Smooth muscle cell of bladder (primary cell): ENCODE measurements around the gene OVOL1. TPM values are rescaled to one million over a fixed set of nuclear protein-coding genes. Genes with fewer than 3 reads are reported as not detected.

Experiments
- total RNA-seq: library from RNA; depleted of rRNA; stranded (reverse); fragments of >200 nt; gene quantifications from 2 replicates; pipeline ENCODE4 v1.2.3, GENCODE V29; 2014

The OVOL1 gene
- not detected in 2 replicates for total RNA-seq

GRCh38 chr11:65786786-65787636 lies at the start of gene OVOL1:
TSS of gene OVOL1 (plus strand) at chr11:65787063. CDS start at chr11:65787374, 311 bp downstream.

GRCh38 chr11:65780770-65781151 lies 6.1 kb upstream of the OVOL1 start, which contains the start of gene AP5B1:
TSS of gene AP5B1 (minus strand) at chr11:65780976. CDS start at chr11:65780591, 385 bp downstream.

DNA sequence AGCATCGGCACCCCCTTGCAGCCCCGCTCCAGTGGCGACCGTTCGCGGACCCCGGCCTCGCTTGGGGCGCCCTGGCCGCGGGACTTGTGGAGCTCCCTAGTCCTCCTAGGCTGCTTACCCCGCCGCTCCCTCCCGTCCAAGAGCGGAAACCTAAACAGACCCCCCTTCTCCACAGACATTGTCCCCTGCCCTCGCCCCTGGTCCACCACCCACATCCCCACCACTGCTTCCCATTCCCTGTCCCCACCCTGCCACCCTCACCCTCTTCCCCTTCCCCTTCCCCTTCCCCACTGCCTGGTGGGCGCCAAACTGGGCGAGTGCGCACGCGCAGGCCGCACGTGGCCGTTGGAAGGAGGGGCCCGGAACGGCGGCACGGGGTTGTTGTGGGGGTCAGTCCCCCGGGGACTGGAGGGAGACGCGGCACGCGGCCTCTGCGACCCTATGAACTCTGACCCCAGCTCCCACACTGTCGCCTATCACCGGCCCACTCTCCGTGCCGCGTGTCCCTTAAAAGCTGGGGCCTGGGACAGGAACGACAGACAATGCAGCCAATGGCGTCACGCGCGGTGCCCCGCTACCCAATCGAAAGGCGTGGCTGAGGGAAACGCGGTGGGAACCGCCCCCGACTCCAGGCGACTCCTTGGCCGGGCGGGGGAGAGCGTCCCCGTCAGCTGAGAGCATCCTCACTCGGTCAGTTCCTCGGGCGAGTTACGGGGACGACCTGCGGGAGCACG lies 46.6 kb downstream of the OVOL1 start, which contains the start of gene SNX32:
Gene SNX32, plus strand, starts transcription at position 667 of the 734 bp plus-strand sequence. CDS start 103 bp downstream, outside the sequence.

Other genes with a start within 250 kb of the OVOL1 start
- gene LTBP3, start 228.7 kb upstream of the OVOL1 start, total RNA-seq: 19.3 and 40.2 TPM in 2 replicates
- 32.0 and 32.6 TPM in 2 replicates for gene ZNRD2, start 216.6 kb upstream of the OVOL1 start, total RNA-seq
- gene FAM89B, start 214.5 kb upstream of the OVOL1 start, total RNA-seq: 9.1 and 14.3 TPM in 2 replicates
- gene EHBP1L1, start 211.0 kb upstream of the OVOL1 start, total RNA-seq: 30.4 and 35.2 TPM in 2 replicates
- gene KCNK7, start 191.3 kb upstream of the OVOL1 start, total RNA-seq: 0.09 and 0.43 TPM in 2 replicates
- 13.1 and 16.9 TPM in 2 replicates for gene MAP3K11, start 172.8 kb upstream of the OVOL1 start, total RNA-seq
- gene PCNX3, start 171.3 kb upstream of the OVOL1 start, total RNA-seq: 8.4 and 12.6 TPM in 2 replicates
- 8.1 and 13.7 TPM in 2 replicates for gene SIPA1, start 149.0 kb upstream of the OVOL1 start, total RNA-seq
- 14.1 and 17.9 TPM in 2 replicates for gene RELA, start 124.1 kb upstream of the OVOL1 start, total RNA-seq
- gene KAT5, start 74.8 kb upstream of the OVOL1 start, total RNA-seq: 38.0 and 44.3 TPM in 2 replicates
- 34.8 and 39.8 TPM in 2 replicates for gene RNASEH2C, start 66.3 kb upstream of the OVOL1 start, total RNA-seq
- 4.0 and 5.5 TPM in 2 replicates for gene AP5B1, start 6.1 kb upstream of the OVOL1 start, total RNA-seq
- 0.65 and 1.3 TPM in 2 replicates for gene SNX32, start 46.9 kb downstream of the OVOL1 start, total RNA-seq
- 767 and 912 TPM in 2 replicates for gene CFL1, start 71.1 kb downstream of the OVOL1 start, total RNA-seq
- gene MUS81, start 73.4 kb downstream of the OVOL1 start, total RNA-seq: 37.7 and 39.0 TPM in 2 replicates
- gene EFEMP2, start 85.7 kb downstream of the OVOL1 start, total RNA-seq: 72.7 and 94.0 TPM in 2 replicates
- gene CTSW, start 92.8 kb downstream of the OVOL1 start, total RNA-seq: not detected in 2 replicates
- gene FIBP, start 101.4 kb downstream of the OVOL1 start, total RNA-seq: 160 and 205 TPM in 2 replicates
- gene CCDC85B, start 103.6 kb downstream of the OVOL1 start, total RNA-seq: 32.4 and 49.1 TPM in 2 replicates
- 2.6 and 4.4 TPM in 2 replicates for gene FOSL1, start 113.3 kb downstream of the OVOL1 start, total RNA-seq
- gene C11orf68, start 132.0 kb downstream of the OVOL1 start, total RNA-seq: 11.1 and 15.3 TPM in 2 replicates
- gene DRAP1, start 132.4 kb downstream of the OVOL1 start, total RNA-seq: 245 and 284 TPM in 2 replicates
- not detected in 2 replicates for gene TSGA10IP, start 158.4 kb downstream of the OVOL1 start, total RNA-seq
- gene SART1, start 174.7 kb downstream of the OVOL1 start, total RNA-seq: 60.3 and 78.4 TPM in 2 replicates
- 20.8 and 29.0 TPM in 2 replicates for gene EIF1AD, start 215.1 kb downstream of the OVOL1 start, total RNA-seq
- gene BANF1, start 215.4 kb downstream of the OVOL1 start, total RNA-seq: 9.7 and 19.1 TPM in 2 replicates
- 0.14 TPM in 1 of 2 replicates, not detected in the other for gene CST6, start 224.9 kb downstream of the OVOL1 start, total RNA-seq
- 0.14 TPM in 1 of 2 replicates, not detected in the other for gene CATSPER1, start 239.4 kb downstream of the OVOL1 start, total RNA-seq